Liver (tissue), 9 donors: ENCODE data around the gene AMOTL1. TPM values are rescaled to one million over a fixed set of nuclear protein-coding genes. Genes with fewer than 3 reads are reported as not detected.

ENCODE experiments used
- DNase-seq: peaks from one replicate; pipeline ENCODE4 v3.0.0-alpha.2; 2017; ENCODE audit warnings: low spot score
- H3K27ac ChIP-seq, 2 donors: one replicate each; pipeline ENCODE4 v1.7.0; 2013; ENCODE audit warnings: inconsistent platforms in 2 of 2, low read length in 2 of 2, control low read depth in 1 of 2, low read depth in 1 of 2, mild to moderate bottlenecking in 1 of 2
- H3K27me3 ChIP-seq, 4 donors: one replicate each; pipeline versions ENCODE4 v1.6.1 to v1.7.0; 2013; ENCODE audit warnings: low read length in 3 of 4, inconsistent platforms in 1 of 4, mild to moderate bottlenecking in 1 of 4, moderate library complexity in 1 of 4; ENCODE audit not compliant: control insufficient read depth in 4 of 4, insufficient read depth in 4 of 4
- H3K36me3 ChIP-seq, 4 donors: one replicate each; pipeline versions ENCODE4 v1.6.1 to v1.7.0; 2013; ENCODE audit warnings: low read length in 3 of 4, mild to moderate bottlenecking in 3 of 4, low read depth in 1 of 4, moderate library complexity in 1 of 4; ENCODE audit not compliant: control insufficient read depth in 4 of 4, insufficient read depth in 3 of 4
- H3K4me1 ChIP-seq, 4 donors: one replicate each; pipeline versions ENCODE4 v1.6.1 to v1.7.0; 2013; ENCODE audit warnings: low read length in 3 of 4, mild to moderate bottlenecking in 3 of 4, moderate library complexity in 1 of 4; ENCODE audit not compliant: control insufficient read depth in 4 of 4, insufficient read depth in 4 of 4
- H3K4me3 ChIP-seq, 3 donors: one replicate each; pipeline versions ENCODE4 v1.6.1 to v1.7.0; 2013; ENCODE audit warnings: low read length in 3 of 3, control low read depth in 1 of 3, low read depth in 1 of 3, mild to moderate bottlenecking in 1 of 3
- H3K9ac ChIP-seq, 2 donors: one replicate each; pipeline ENCODE4 v1.7.0; 2013; ENCODE audit warnings: low read length in 2 of 2, mild to moderate bottlenecking in 2 of 2, moderate library complexity in 2 of 2, control low read depth in 1 of 2, low read depth in 1 of 2
- H3K9me3 ChIP-seq, 4 donors: one replicate each; pipeline versions ENCODE4 v1.6.1 to v1.7.0; 2013; ENCODE audit warnings: low read length in 3 of 4; ENCODE audit not compliant: control insufficient read depth in 4 of 4
- ATF3 ChIP-seq: IDR thresholded peaks from 2 replicates; pipeline ENCODE4 v1.6.1; 2016; ENCODE audit warnings: antibody characterized with exemption
- CTCF ChIP-seq: fragments of 150-350 bp; IDR thresholded peaks from 2 replicates; pipeline ENCODE4 v1.5.1; 2017; ENCODE audit warnings: improper control_type of control experiment, low read depth, low read length; ENCODE audit not compliant: missing input control
- EGR1 ChIP-seq, 2 donors: IDR thresholded peaks; 2 replicates each; pipeline ENCODE4 v1.6.1; 2016 to 2018; ENCODE audit warnings: antibody characterized with exemption in 2 of 2, low read depth in 2 of 2
- FOXA1 ChIP-seq: IDR thresholded peaks from 2 replicates; pipeline ENCODE4 v1.6.1; 2016; ENCODE audit warnings: antibody characterized with exemption
- FOXA2 ChIP-seq: IDR thresholded peaks from 2 replicates; pipeline ENCODE4 v1.6.1; 2016; ENCODE audit warnings: antibody characterized with exemption
- GABPA ChIP-seq, 2 donors: IDR thresholded peaks in 1 of 2; conservative IDR thresholded peaks in 1 of 2; 2 replicates each; pipeline ENCODE4 v1.6.1; 2016; ENCODE audit warnings: antibody characterized with exemption in 2 of 2, mild to moderate bottlenecking in 1 of 2, moderate library complexity in 1 of 2
- HNF4A ChIP-seq, 2 donors: conservative IDR thresholded peaks; 2 replicates each; pipeline ENCODE4 v1.6.1; 2016; ENCODE audit warnings: antibody characterized with exemption in 2 of 2, mild to moderate bottlenecking in 2 of 2
- HNF4G ChIP-seq: IDR thresholded peaks from 2 replicates; pipeline ENCODE4 v1.6.1; 2016; ENCODE audit warnings: antibody characterized with exemption
- JUND ChIP-seq, 2 donors: IDR thresholded peaks; 2 replicates each; pipeline ENCODE4 v1.6.1; 2016; ENCODE audit warnings: antibody characterized with exemption in 2 of 2
- MAX ChIP-seq: IDR thresholded peaks from 2 replicates; pipeline ENCODE4 v1.6.1; 2016; ENCODE audit warnings: antibody characterized with exemption
- NR2F2 ChIP-seq: IDR thresholded peaks from 2 replicates; pipeline ENCODE4 v1.6.1; 2016; ENCODE audit warnings: antibody characterized with exemption
- RAD21 ChIP-seq, 2 donors: IDR thresholded peaks; 2 replicates each; pipeline ENCODE4 v1.6.1; 2016; ENCODE audit warnings: antibody characterized with exemption in 2 of 2, mild to moderate bottlenecking in 2 of 2
- REST ChIP-seq: IDR thresholded peaks from 2 replicates; pipeline ENCODE4 v1.6.1; 2016; ENCODE audit warnings: antibody characterized with exemption, mild to moderate bottlenecking
- RXRA ChIP-seq, 2 donors: IDR thresholded peaks; 2 replicates each; pipeline ENCODE4 v1.6.1; 2017 to 2018; ENCODE audit warnings: antibody characterized with exemption in 2 of 2, mild to moderate bottlenecking in 1 of 2
- SP1 ChIP-seq: IDR thresholded peaks from 2 replicates; pipeline ENCODE4 v1.6.1; 2018; ENCODE audit warnings: antibody characterized with exemption, mild to moderate bottlenecking
- TAF1 ChIP-seq: conservative IDR thresholded peaks from 2 replicates; pipeline ENCODE4 v1.6.1; 2016; ENCODE audit warnings: antibody characterized with exemption, mild to moderate bottlenecking
- YY1 ChIP-seq: IDR thresholded peaks from 2 replicates; pipeline ENCODE4 v1.6.1; 2016; ENCODE audit warnings: antibody characterized with exemption, mild to moderate bottlenecking
- ZBTB33 ChIP-seq: IDR thresholded peaks from 2 replicates; pipeline ENCODE4 v1.6.1; 2016; ENCODE audit warnings: antibody characterized with exemption
- WGBS: extraction: QIAGEN DNeasy Blood & Tissue Kit; methylation state at CpG from one replicate; pipeline ENCODE4 v1.1.7; 2013; 5-methylcytosine and 5-hydroxymethylcytosine counted together
- polyA plus RNA-seq, 2 donors: library from polyadenylated mRNA; stranded (reverse) in 1 of 2; unstranded in 1 of 2; fragments of 200-250 nt in 1 of 2; fragments of >200 nt in 1 of 2; fragmentation: Nextera tagmentation in 1 of 2; extraction: Ambion mirVana in 1 of 2; gene quantifications; one replicate each; pipeline versions ENCODE4 v1.2.1 to v1.2.3, GENCODE V29; 2013 to 2015
- total RNA-seq, 2 donors: library from RNA; depleted of rRNA; stranded (reverse); fragments of >200 nt; gene quantifications; one replicate each; pipeline ENCODE4 v1.2.3, GENCODE V29; 2014
- donor health status: healthy.
- donor health status: healthy.
- donor health status: healthy.
- donor health status: healthy.
- donor health status: healthy.

AMOTL1 gene
- total and polyA plus RNA-seq, 4 donors = 2.2 to 29.5 (median 7.2) TPM

- Histone ChIP-seq H3K9ac (no peak overlapping the region), H3K4me3 (no peak overlapping the region), H3K36me3 (peaks cover 0 to 5% (median 1%) of the 10 kb centered on the region in 4 donors), H3K9me3 (no peaks in the 10 kb centered on the region), H3K27ac (no peak overlapping the region), H3K27me3 (no peaks in the 10 kb centered on the region), H3K4me1 (no peaks in the 10 kb centered on the region)
- WGBS = 69% methylated on average over 5 of the region's 5 CpGs
- no peak for TF ChIP-seq FOXA2
- no peak for TF ChIP-seq HNF4G
- no peak for TF ChIP-seq JUND (IDR thresholded peaks at IDR 0.05)
- no peak for TF ChIP-seq YY1
- TF ChIP-seq GABPA (IDR thresholded peaks at IDR 0.05 in 1 of 2, conservative IDR thresholded peaks at IDR 0.05 in 1 of 2) = no peak
- no peak for TF ChIP-seq RXRA (IDR thresholded peaks at IDR 0.05)
- no peak for TF ChIP-seq REST
- no peak for TF ChIP-seq ATF3
- TF ChIP-seq SP1 = no peak
- no peak for DNase-seq
These were observed 117.0 kb downstream of the AMOTL1 start for GRCh38 chr11:94885133-94885532.

GRCh38 chr11:94885581-94885980, 117.4 kb downstream of the AMOTL1 start:
- H3K27ac ChIP-seq = no peak overlapping the region
- no peaks in the 10 kb centered on the region for H3K9me3 ChIP-seq
- H3K4me3 ChIP-seq = no peak overlapping the region
- H3K27me3 ChIP-seq = no peaks in the 10 kb centered on the region
- H3K9ac ChIP-seq = no peak overlapping the region
- no peaks in the 10 kb centered on the region for H3K4me1 ChIP-seq
- DNase-seq = no peak
- TF ChIP-seq EGR1 (IDR thresholded peaks at IDR 0.05; ENCODE audit: low read depth in 2 of 2) (no peak), YY1 (no peak), REST (no peak), RXRA (IDR thresholded peaks at IDR 0.05) (no peak), HNF4A (conservative IDR thresholded peaks at IDR 0.05) (no peak), RAD21 (IDR thresholded peaks at IDR 0.05) (no peak), ZBTB33 (no peak), FOXA1 (no peak), TAF1 (no peak), JUND (IDR thresholded peaks at IDR 0.05) (no peak), GABPA (IDR thresholded peaks at IDR 0.05 in 1 of 2, conservative IDR thresholded peaks at IDR 0.05 in 1 of 2) (no peak), HNF4G (no peak), ATF3 (no peak), FOXA2 (no peak), MAX (no peak), NR2F2 (no peak), CTCF (no peak), SP1 (no peak)
- H3K36me3 ChIP-seq = peaks cover 0 to 5% (median 1%) of the 10 kb centered on the region in 4 donors
